Measurements from ENCODE around the gene WDR5.

WDR5 gene

DNA sequence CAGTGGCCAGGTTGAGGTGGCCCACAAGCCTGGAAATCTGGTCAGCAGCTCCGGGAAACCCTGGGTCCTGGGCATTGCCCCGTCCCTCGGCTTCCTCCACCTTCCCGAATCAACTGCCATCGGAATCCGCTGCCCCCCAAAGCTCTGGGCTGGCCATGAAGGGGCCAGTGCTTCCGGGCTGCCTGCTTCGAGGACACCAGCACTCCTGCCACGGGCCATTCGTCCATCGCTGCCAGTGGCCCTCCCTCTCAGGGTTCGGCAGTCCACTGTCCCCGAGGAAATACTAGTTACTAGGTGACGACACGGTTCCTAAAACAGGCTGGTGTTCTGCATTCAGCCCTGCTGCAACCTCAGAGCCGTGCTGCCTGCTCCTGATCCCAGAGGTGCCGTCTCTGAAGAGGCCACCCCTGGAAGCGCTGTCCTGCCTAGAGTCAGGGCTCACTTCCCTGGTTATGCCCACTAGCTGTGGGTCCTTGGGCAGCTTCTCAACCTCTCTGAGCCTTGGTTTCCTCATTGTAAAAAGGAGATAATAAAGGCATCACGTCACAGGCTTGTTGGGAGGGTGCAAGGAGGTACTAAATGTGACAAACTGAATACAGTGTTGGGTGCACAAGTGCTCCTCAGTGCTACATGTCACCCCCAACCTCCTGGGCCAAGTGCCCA is 3.5 kb upstream of the WDR5 start:
- no peak for DNase-seq

DNA sequence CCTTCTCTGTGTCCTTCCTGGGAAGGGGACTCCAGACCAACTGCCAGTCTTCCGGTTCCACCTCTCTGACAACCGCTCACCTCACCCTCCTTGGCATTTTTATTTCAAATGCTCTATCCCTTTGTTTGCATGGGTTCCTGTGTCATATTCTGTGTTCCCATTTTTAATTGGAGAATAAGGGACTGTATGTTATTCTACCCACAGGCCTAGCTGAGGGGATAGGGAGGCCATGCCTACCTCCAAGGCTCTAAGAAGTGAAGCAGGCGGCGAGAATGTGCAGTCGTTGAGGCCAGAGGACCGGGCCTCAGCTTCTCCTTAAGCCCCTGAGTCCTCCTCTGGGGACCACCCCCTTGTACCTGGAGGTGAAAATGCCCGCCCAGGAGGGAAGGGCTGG is 936 bp upstream of the WDR5 start:
- no peak for DNase-seq

DNA sequence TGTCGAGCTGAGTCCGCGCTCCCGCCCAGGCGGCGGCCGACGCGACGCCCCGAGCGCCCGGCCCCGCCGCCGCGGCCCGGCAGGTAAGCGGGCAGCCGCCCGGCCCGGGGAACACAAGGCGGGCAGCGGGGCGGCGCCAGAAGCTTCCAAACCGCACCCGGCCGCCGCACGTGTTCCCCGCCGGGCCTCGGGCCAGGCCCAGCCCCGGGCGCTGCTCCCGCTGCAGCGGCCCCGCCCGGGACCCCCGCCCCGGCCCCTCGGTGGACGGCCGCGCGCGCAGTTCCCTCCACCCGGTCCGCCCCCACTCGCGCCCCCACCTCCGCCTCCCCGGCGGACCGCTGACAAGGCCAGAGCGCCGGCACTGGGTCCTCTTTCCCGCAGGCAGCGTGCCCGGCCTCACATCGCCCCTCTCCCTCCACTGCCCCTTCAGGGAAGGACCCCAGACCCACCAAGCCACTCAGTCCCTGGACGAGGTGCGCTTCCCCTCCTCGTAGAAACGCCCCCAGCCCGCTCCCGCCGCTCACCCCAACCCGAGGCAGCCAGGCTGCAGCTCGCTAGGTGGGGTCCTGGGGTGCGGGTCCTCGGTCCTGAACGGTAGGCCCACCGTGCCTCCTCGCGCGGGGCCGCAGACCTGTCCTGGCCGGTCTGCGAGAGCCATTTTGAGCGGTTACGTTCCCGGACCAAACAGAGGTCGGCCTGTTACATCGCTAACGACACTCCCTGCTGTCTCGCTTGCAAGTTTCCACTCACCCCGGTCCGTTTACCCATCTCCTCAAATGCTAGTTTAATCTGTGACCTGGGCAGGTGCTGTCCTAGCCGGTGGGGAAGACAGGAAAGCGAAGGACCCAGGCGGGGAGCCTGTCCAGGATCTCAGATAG is 475 bp downstream of the WDR5 start:
- peak; percentile 64 for DNase-seq

DNA sequence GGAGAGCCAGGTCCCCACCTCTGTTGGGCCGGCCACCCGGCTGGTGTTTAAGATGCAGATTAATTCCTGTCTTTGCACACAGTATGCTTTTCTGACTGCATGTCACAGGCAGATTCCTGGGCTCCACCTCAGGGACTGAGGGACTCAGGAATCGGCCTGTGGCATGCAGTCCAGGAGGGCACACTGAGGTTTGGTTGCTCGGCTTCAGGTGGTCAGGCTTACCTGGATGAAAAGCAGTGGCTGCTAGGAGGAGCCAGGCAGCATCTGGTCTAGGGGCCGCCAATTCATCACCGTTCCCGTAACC is 1.1 kb downstream of the WDR5 start:
- DNase-seq, result no peak

DNA sequence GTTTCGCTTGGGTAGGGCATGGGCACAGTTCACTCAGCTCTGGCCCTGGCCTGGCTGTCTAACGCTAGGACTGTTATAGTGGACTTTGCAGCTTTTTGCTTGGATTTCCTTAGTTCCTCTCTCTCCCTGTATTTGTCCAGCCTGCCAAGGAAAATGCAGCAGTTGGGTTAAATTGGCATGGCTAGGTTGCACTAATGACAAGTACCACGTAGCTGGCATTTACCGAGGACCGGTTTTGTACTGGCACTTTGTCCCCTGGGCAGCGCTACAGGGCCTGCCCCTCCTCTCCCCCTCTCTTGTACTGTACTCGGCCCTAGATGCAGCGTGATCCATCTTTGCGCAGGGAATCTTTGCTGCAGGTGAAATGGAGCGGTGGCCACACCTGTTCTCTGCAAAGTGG is 2.4 kb downstream of the WDR5 start:
- DNase-seq, result no peak

DNA sequence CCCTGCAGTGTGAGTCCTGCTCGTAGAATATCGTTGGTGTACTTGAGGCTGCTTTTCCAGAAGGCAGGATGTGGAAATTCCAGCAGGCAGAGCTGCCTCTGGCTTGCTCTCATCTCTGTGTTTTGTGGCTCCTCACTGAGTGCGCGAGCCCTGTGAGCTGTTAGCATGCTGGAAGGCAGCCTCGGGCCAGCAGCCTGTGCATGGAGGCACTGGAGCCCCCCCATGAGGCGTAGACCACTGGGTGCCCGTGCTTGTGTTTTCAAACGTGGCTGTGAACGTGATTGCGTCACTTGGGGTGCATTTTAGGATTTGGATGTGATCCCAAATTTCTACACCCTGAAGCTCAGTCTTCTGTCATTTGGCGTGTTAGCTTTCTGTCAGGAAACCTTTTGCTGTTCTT is 3.2 kb downstream of the WDR5 start:
- no peak for DNase-seq

DNA sequence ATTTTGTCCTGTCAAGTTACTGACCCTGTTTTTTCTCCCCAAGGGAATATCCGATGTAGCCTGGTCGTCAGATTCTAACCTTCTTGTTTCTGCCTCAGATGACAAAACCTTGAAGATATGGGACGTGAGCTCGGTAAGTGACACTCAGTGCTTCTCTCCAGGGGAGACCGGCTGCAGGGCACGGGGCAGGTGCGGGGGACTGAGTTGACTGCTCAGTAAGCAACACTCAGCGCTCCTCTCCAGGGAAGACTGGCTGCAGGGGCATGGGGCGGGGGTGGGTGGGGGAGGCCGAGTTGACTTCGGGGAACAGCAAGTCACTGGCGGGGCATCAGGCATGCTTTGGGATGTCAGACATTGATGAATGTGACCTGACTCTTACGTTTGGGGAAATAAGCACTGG is 6.0 kb downstream of the WDR5 start:
- DNase-seq, result no peak

DNA sequence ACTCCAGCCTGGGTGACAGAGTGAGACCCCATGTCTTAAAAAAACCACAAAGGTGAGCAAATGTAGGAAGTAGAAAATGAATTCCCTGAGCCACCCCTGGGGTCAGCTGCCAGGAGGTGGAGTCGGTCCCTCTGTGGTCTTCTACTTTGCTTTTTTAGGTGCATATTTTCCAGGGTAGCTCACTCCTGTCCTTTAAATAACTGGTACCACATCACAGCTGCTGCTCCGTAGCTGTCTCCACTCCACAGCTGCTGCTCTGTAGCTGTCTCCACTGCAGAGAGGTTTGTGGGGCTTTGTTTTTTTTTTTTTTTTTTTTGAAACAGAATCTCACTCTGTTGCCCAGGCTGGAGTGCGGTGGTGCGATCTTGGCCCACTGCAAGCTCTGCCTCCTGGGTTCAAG is 8.9 kb downstream of the WDR5 start:
- no peak for DNase-seq

DNA sequence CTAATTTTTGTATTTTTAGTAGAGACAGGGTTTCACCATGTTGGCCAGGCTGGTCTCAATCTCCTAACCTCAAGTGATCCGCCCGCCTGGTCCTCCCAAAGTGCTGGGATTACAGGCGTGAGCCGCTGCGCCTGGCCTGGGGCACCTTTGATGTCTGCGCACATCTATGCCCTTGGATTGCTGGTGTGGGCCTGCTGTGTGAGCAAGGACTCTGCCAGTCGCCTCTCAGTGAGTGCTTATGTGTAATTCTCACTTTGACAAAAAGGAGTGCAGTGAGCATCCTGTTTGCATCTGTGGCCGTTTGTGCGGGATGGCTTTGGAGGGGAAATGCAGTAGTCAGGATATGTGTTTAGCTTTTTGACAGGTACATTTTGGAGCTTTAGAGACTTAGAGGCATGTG is 9.4 kb downstream of the WDR5 start:
- DNase-seq, result no peak

DNA sequence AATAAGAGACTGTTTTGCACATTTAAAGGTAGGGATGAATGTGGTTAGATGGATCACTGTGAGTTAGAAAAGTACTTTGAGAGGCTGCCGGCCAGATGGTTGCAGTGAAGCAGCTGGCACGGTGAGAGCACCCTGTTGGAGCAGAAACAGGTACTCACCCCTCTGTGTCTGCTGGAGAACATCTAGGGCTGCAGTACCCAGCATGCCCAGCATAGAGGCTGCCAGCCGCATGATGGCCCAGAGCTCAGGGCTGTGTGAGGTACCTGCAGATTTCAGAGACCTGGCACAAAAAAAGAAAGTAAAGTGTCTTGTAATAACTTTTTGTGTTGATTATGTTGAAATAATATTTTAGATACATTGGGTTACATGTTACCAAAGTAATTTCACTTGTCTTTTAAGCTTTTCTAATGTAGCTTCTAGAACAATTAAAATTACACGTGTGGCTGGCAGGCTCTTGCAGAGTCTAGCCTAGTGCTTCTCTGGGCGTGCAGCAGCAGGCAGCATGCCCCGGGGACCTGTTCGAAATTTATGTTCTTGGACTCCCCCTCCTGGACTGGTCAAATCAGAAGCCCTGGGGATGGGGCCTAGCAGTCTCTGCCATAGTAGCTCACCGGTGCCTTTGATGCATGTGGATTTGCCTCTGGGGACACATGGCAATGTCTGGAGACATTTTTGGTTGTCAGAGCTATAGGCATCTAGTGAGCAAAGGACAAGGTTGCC is 11.1 kb downstream of the WDR5 start:
- DNase-seq, result no peak

DNA sequence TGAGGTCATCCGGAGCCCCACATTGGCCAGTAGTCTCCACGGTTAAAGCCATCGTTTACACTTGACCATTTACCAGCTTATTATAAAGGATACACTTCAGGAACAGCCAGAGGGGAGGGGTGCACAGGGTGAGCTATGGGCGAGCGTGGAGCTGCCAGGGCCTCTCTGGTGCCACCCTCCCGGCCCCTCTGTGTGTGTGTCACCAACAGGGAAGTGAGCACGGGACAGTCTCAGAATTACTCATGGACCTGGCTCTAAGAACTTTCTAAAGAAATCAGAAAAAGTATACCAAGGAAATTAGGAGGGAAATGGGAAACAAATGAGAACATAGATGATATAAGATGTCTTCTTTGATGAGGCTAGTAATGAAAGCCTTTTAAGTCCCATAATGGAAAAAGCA is 13.5 kb downstream of the WDR5 start:
- DNase-seq, result no peak

DNA sequence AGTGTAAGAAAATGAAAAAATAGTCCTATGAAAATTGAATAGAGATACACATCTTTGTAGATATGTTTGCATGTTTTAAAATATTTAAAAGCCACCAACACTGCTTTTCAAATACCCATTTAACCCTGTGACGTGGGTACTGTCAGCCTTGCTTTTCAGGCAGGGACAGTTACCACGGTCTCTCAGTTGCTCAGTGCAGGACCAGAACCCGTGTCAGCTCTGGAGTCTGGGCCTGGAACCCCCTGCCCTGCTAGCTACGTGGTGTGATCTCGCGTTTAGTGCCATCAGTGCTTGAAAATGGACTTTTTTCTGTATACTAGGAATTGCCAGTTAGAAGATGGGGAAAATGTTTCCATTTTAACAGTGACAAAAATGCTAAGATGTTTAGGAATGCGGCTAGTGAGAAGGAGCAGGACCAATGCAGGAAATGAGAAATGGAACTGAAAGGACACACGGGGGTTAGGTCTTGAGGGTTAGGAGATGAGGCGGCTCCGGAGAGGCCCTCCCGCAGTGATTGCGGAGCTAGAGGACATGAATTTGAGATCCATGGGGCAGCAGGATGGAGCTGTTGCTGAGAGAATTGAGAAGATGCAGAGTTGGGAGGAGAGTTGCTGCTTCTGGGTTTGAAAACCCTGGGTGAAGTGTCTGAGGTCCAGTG is 14.8 kb downstream of the WDR5 start:
- no peak for DNase-seq

DNA sequence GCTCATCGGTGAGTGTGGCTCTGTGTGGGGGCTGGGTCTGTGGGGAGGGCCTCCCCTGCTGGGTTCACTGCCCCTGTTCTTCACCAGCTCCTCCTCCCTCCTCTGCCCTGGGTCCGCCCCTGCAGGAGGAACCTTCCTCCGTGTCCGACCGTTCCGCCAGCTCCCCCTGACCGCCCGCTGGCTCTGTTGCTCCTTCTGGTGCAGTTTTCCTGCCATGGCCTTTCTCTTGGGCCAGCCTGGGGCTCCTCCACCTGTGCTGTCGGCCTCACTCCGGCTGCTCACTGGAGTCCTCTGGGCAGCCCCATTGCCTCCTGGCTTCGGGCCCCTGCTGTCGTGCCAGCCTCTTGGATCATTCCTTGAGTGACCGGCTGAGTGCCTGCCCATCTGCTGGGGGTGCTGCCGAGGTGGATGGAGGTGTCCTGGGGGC is 16.2 kb downstream of the WDR5 start:
- no peak for DNase-seq

DNA sequence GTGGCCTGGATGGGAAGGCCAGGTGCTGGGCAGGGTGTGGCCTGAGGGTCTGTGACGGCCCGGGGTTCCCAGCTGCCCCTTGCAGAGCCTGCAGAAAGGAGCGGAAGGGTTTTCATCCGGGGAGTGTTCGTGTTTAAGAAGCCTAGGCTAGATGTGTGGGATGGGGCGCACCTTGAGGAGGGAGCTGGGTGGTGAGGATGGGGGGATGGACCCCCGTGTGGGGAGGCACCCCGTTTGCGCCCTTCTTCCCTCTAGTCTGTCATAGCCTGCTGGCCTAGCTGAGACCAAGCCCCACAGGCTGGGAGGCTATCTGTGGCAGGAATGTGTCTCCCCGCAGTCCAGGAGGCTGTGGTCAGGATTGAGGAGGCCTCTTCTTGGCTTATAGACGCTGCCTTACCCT is 16.6 kb downstream of the WDR5 start:
- DNase-seq, result no peak

DNA sequence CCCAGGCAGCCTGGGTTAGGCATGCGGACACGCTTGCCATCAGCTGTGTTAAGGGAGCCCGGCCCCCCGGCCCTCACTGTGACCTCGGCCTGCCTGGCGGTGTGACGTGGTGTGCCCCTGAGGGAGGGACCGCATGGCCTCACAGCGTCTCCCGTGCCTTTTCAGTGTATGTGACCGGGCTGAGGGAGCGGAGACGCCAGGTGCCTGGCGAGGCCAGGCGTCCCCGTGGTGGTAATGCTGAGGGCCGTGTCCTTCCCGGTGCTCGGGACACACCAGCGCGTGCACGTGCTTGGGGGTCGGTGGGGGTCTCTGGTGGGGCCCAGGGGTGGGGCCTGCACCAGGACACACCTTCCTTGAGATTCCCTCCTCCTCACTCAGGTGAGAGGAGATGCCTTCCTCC is 17.6 kb downstream of the WDR5 start:
- DNase-seq, result no peak

DNA sequence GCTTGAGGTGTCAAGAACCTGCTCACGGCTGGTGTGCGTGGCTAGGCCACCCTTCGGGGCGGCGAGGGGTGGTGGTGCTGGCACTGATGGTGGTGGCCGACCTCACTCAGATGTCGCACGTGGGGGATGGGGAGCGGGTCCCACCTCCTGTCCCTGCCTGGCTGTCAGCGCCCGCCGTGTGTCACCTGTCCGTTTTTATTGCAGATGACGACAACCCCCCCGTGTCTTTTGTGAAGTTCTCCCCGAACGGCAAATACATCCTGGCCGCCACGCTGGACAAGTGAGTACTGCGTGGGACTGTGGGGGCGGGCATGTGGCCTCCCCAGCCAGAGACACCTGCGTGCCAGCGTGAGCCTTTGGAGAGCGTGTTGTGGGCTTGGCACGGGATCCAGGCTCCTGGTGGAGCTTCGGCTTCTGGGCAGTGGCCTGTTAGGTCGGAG is 18.4 kb downstream of the WDR5 start:
- no peak for DNase-seq

DNA sequence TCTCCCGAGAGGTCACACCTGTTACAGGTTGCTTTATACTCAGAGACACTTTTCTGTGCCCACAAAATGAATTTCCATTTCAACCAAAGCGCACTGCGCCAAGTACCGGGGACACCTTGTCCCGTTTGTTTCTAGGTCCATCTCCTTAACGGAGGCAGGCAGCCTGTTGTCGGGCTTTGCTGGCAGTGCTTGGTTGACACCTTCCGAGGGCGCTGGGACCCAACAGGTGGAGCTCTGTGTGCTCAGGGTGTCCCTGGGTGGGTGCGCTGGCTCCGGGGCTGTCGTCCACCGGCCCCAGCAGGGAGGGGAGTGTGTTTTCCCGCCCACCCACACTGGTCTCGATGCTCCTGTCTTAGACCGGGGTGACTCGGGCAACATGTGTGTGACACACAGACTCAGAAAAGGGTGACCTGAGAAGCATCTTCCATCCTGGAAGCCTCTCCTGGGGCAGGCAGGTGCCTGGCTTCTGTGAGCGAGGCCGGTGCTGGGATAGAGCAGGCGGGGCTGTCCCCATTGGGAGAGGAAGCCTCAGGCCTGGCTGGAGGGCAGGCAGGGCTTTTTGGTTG is 20.0 kb downstream of the WDR5 start:
- no peak for DNase-seq

DNA sequence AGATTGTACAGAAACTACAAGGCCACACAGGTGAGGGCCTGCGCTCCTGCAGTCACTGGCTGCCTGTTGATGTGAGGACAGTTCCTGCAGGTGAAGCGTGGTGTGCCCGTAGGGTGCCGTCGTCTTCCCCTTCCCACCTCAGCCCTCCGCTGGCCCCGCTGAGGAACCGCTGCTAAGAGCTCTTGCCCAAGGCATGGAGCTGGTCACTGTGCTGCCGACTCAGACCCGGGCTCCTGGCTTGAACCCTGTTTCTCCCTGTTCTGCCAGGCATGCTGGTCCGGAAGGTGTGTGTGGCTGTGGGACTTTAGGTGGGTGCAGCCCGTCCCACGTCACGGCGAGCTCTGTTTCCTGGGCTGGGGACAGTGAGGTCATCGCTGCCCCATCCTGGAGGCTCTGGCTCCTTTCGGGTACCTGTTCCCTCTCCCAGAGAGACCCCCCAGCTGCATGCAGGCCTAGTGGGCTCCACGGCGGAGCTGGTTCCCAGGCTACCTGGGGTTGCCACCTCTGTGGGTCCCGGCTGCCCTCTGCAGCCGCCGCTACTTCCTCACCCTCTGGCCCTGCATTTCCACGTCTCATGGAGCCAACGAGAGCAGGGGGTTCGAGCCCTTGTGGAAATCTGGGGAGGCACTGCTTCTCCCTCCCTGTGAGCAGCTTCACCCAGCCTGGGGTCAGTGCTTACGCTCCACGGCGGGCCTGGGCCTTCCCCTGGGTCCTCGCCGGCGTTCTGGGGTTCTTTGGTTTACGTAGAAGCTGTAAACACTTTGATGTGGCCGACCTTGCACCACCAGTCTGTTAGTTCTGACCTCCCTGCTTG is 20.9 kb downstream of the WDR5 start:
- no peak for DNase-seq

DNA sequence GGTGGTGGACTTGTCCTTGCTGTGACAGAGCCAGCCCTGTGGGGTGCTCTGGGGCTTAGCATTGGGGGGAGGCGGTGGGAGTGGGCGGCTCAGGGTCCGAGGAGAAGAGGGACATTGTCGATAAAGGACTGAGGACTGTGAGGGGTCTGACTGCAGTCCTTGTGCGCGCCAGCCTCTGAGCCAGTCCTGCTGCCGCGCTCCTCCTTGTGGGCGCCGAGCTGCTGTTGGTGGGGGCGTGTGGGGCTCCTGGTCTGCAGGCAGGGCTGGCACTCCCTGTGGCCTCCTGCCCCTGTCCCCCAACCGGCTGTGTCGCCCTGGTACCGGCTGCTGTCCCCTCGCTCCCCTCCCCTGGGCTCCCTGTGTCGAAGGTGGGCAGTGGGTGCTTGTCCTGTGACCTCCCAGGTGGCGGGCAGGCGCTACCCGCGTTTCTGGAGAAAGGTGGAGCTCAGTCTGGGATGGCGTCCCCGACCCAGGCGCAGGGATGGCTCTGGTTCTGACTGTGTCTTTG is 21.6 kb downstream of the WDR5 start:
- no peak for DNase-seq

DNA sequence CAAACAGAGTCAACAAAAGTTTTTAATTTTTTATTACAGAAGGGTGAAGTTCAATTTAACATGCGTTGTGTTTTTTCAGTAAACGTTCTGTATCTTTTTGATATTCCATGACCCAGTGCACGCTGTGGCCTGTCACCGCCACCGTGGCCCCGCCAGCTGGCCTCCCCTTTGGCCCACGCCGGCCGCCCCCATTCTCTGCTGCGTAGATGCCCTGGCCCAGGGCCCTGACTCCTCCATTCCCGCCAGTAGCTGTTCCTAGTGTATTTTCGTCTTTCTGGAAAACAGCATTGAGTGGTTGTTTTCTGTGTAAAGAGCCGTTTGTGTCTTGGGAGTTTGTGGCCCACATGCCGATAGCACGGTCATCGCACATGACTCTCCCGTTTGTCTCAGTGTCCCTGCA is 22.4 kb downstream of the WDR5 start:
- no peak for DNase-seq

DNA sequence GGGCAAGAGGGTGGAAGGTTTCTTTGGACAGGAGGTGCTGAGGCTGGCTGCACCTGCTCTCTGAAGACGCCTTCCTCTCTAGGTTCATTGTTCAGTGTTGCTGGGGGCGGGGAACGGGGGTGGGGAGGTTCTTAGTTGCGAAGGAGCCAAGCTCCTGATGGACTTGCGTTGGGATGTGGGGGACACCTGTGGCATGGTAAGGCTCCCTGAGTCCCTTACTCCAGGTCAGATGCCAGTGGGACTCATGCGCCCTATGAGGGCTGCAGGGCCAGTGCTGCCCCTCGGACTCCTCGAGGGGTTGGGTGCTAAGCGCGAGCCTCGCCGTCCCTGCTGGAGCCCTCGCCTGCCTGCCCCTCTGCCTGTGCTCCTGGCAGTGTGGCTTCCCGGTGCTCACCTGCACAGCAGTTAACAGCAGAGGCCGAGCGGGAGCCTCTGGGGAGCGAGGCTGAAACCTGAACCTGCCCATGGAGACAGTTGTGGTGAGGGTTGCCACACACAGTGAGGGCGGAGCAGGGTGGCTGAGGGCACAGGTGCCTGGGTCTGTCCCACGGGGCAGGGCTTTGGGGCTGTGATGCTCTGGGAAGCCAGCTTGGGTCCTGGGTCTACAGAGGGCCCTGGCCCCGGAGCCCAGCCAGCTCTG is 23.0 kb downstream of the WDR5 start:
- no peak for DNase-seq

Measured in KG1 (cell line).